Neutrophil (primary cell): ENCODE measurements around the gene MRPL18.

Experiments used
- H3K27ac ChIP-seq: fragments of 200-600 bp; sonication (generic); 2 replicates; pipeline ENCODE4 v1.5.1; 2016; ENCODE audit warnings: mild to moderate bottlenecking, moderate library complexity
- H3K27me3 ChIP-seq: fragments of 200-600 bp; sonication (generic); 2 replicates; pipeline ENCODE4 v1.6.0; 2016; ENCODE audit warnings: mild to moderate bottlenecking
- H3K36me3 ChIP-seq: fragments of 200-600 bp; sonication (generic); 2 replicates; pipeline ENCODE4 v1.5.1; 2017
- H3K4me1 ChIP-seq, 2 experiments: fragments of 200-600 bp in 1 of 2; sonication (generic) in 1 of 2; 1 replicate in 1 of 2; 2 replicates in 1 of 2; pipeline versions ENCODE4 v1.5.1 to v1.6.1; 2013 to 2016; ENCODE audit warnings: low read depth in 1 of 2, low read length in 1 of 2, mild to moderate bottlenecking in 1 of 2, moderate library complexity in 1 of 2; ENCODE audit not compliant: control insufficient read depth in 1 of 2, insufficient read depth in 1 of 2
- H3K4me3 ChIP-seq, 2 experiments: fragments of 200-600 bp in 1 of 2; sonication (generic) in 1 of 2; 1 replicate in 1 of 2; 2 replicates in 1 of 2; pipeline ENCODE4 v1.5.1; 2013 to 2016; ENCODE audit warnings: low read depth in 1 of 2, low read length in 1 of 2, mild to moderate bottlenecking in 1 of 2, moderate library complexity in 1 of 2
- H3K9me3 ChIP-seq: fragments of 200-600 bp; sonication (generic); 2 replicates; pipeline ENCODE4 v1.5.1; 2016
- TF ChIP-seq, protein P1 (sequence below): fragments of 200-600 bp; sonication (generic); IDR thresholded peaks from 2 replicates; pipeline ENCODE4 v1.5.1; 2016; ENCODE audit warnings: antibody characterized with exemption

MRPL18 gene

DNA sequence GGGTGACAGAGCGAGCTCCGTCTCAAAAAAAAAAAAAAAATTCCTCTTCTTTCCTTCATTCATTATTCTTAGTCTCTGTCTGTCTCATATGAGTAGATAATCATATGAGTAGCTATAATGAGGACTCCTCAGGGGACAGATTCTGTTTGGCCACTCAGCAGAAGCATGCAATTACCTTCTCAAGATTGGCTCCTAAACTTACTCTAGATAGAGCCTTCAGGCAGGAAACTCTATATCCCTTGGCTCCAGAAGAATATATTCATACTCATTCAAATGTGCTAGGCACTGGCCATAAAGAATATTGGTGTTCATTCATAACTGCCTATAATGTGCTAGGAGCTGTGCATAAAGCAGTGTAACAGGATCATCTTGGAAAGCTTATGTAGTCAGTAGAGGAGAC, 30.6 kb upstream of the MRPL18 start:
- no peaks in the 10 kb centered on the region for H3K9me3 ChIP-seq
- no peaks in the 10 kb centered on the region for H3K27me3 ChIP-seq
- H3K36me3 ChIP-seq, result peaks cover 39% of the 10 kb centered on the region
- peak overlapping the region; percentile 93 for H3K27ac ChIP-seq
- H3K4me1 ChIP-seq, result peaks cover 19 to 21% of the 10 kb centered on the region in 2 experiments
- TF ChIP-seq, protein P1, sequence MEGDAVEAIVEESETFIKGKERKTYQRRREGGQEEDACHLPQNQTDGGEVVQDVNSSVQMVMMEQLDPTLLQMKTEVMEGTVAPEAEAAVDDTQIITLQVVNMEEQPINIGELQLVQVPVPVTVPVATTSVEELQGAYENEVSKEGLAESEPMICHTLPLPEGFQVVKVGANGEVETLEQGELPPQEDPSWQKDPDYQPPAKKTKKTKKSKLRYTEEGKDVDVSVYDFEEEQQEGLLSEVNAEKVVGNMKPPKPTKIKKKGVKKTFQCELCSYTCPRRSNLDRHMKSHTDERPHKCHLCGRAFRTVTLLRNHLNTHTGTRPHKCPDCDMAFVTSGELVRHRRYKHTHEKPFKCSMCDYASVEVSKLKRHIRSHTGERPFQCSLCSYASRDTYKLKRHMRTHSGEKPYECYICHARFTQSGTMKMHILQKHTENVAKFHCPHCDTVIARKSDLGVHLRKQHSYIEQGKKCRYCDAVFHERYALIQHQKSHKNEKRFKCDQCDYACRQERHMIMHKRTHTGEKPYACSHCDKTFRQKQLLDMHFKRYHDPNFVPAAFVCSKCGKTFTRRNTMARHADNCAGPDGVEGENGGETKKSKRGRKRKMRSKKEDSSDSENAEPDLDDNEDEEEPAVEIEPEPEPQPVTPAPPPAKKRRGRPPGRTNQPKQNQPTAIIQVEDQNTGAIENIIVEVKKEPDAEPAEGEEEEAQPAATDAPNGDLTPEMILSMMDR, result no peak
- no peak overlapping the region for H3K4me3 ChIP-seq

DNA sequence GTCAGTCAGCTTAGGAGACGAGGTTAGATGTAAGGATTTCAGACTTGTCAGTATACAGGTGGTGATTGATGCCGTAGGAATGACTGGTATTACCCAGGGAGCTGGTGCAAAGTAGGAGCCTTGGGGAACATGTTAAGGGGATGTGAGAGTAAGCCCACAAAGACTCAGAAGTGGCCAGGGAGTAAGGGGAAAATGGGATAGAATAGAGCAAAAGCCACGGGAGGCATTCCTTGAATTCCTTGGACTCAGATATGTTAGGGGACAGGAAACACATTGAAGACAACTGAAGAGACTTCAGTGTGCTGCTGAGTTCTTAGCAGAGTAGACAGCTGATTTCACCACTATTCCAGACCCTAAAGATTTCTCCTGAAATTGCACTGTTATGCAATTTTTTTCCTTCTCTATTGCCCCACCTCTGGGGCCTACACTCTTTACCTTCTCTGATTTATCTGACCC, 29.6 kb upstream of the MRPL18 start:
- Histone ChIP-seq H3K4me1 (peaks cover 19 to 21% of the 10 kb centered on the region in 2 experiments), H3K36me3 (peaks cover 30% of the 10 kb centered on the region), H3K9me3 (no peaks in the 10 kb centered on the region), H3K27me3 (no peaks in the 10 kb centered on the region), H3K27ac (peak overlapping the region; percentile 93), H3K4me3 (peak overlapping the region in 1 of 2 experiments; percentile 96)
- TF ChIP-seq, protein P1, result no peak

DNA sequence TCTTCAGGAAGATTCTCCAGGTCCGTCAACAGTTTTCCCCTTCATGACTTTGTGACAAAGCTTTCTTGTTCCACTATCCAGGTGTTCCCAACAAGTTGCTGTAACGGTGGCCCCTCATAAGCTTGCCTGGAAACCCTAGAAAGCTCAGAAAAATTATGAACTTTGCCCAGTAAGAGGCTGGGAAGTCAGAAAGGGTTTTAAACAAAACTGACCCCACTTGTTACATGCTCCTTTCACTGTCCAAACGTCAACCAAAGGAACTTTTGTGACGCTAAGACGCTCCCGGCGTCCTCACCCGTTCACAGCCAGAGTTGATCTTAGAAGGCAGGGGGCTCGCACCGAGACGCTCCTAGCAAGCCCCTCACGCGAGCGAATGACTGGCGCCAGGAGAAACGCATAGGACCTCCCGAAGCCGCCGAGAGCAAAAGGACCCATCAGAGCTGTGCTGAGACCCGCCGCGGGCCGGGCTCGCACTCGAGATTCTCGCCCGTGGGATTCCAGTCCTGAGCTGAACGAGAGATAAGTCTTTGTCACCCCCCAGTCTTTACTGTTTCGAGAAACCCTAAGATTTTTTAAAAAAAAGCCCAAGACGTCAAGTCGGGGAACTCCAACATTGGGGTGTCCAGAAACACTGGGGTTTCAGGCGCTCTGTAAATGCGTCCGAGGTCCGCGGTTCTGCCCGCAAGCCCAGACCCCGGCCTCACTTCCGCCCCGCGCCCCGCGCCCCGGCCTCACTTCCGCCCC, 29.0 kb upstream of the MRPL18 start:
- Histone ChIP-seq H3K36me3 (peaks cover 23% of the 10 kb centered on the region), H3K9me3 (no peaks in the 10 kb centered on the region), H3K27me3 (no peaks in the 10 kb centered on the region), H3K27ac (peak overlapping the region; percentile 93), H3K4me3 (peak overlapping the region; percentile 96 to 99), H3K4me1 (peaks cover 19 to 21% of the 10 kb centered on the region in 2 experiments)
- TF ChIP-seq, protein P1, result no peak

DNA sequence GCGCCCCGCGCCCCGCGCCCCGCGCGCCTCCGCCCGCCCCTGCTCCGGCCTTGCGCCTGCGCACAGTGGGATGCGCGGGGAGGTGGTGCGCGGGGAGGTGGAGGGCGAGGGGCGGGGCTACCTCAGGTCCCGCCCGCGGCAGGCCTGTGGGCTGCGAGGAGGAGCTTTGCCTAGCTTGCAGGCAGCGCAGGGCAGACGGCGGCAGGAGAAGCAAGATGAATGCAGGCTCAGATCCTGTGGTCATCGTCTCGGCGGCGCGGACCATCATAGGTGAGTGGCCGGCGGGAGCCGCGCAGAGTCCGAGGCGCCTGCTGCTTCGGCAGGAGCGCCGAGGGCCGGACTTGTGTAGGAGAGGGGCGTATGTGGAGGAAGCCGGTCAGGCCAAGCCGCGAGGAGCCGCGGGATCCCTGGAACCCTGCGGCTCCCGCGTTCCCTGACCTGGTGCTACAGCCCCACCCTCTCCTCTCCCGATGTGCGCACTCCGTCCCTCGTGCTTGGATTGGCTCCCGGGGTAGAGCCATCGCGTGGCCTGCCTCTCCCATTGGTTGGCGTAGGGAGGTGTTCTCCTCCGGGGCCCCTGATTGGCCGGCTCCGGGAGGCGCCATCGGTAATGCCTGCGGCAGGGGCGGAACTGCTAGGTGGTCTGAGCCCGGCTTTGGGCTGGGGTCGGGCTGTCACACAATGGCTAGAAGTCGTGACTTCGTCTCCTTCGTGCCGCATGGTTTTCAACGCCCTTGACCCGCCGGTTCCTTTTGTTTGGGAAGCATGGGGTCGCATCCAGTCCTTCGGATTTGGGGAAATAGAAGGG, 28.2 kb upstream of the MRPL18 start, which contains the start of gene ACAT2:
TSS of gene ACAT2 (plus strand) at position 173 of the 808 bp plus-strand sequence. CDS start at position 216, 43 bp downstream.
- H3K36me3 ChIP-seq, result peaks cover 22% of the 10 kb centered on the region
- peaks cover 19 to 21% of the 10 kb centered on the region in 2 experiments for H3K4me1 ChIP-seq
- peak within 1 kb of the TSS; percentile 96 to 99 for H3K4me3 ChIP-seq
- H3K9me3 ChIP-seq, result no peaks in the 10 kb centered on the region
- H3K27ac ChIP-seq, result peak within 1 kb of the TSS; percentile 93
- TF ChIP-seq, protein P1, result peak; percentile 42
- no peaks in the 10 kb centered on the region for H3K27me3 ChIP-seq

DNA sequence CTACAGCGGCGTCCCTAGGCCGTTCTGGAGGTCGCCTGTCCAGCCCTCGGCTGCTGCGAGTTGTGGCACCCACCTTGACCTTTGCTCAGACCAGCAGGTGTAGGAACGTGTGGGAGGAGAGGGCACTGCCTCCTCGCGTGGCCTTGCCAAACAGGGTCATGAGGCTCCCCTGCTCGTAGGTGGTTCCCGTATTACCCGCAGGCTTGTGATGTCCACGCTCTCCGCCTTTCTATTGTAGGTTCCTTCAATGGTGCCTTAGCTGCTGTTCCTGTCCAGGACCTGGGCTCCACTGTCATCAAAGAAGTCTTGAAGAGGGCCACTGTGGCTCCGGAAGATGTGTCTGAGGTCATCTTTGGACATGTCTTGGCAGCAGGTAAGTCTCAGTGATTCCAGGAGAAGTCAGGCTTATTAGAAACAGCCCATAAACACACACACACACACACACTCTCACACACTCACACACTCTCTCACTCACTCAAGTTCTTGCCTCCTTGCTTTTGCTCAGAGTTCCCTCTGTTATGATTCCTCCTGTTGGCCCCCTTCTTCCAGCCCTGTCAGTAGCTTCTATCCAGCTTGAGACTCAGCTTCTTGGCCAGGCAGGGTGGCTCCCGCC, 27.5 kb upstream of the MRPL18 start:
- Histone ChIP-seq H3K36me3 (peaks cover 23% of the 10 kb centered on the region), H3K9me3 (no peaks in the 10 kb centered on the region), H3K4me3 (peak overlapping the region; percentile 96 to 99), H3K27me3 (no peaks in the 10 kb centered on the region), H3K27ac (peak overlapping the region; percentile 93), H3K4me1 (peaks cover 19 to 21% of the 10 kb centered on the region in 2 experiments)
- TF ChIP-seq, protein P1, result no peak
